Measurements from ENCODE around the gene ULBP1. TPM values are rescaled to one million over a fixed set of nuclear protein-coding genes. Genes with fewer than 3 reads are reported as not detected.

Gene ULBP1
- total RNA-seq, 1 experiment from 2014 or later: 1.6 TPM

GRCh38 chr6:149960488-149960887 is 3.3 kb upstream of the ULBP1 start:
- Histone ChIP-seq H4K8ac (replicated peaks; ENCODE audit: insufficient read length, low read depth, low read length) (no peak overlapping the region), H3K56ac (ENCODE audit: insufficient read length, low read depth, low read length) (no peak overlapping the region)

More at GRCh38 chr6:149960488-149960887, 3.3 kb upstream of the ULBP1 start:
- Mint-ChIP-seq H3K36me3 (ENCODE audit: insufficient read depth in 1 of 3, low read depth in 3 of 3) (peaks cover 0 to 4% (median 0%) of the 10 kb centered on the region in 3 experiments; a peak in 2 of 7 replicates), H3K27ac (no peak overlapping the region), H3K9me3 (peaks cover 0 to 2% of the 10 kb centered on the region in 2 experiments; a peak in 2 of 5 replicates), H3K4me1 (peaks cover 17 to 21% of the 10 kb centered on the region in 2 experiments), H3K27me3 (ENCODE audit: low read depth) (peaks cover 100% of the 10 kb centered on the region), H3K4me3 (no peak overlapping the region)
- Histone ChIP-seq H3K27me3 (ENCODE audit: insufficient read depth, low read length) (peaks cover 46% of the 10 kb centered on the region), H2BK120ac (ENCODE audit: low read depth, low read length, poor library complexity, severe bottlenecking) (no peak overlapping the region), H2BK5ac (ENCODE audit: insufficient read length, low read length) (no peak overlapping the region), H2BK20ac (ENCODE audit: low read depth, low read length, poor library complexity, severe bottlenecking) (no peak overlapping the region), H3K79me1 (ENCODE audit: insufficient read depth, low read depth, low read length, poor library complexity, severe bottlenecking) (no peaks in the 10 kb centered on the region), H3K14ac (ENCODE audit: insufficient read depth, low read length) (no peak overlapping the region), H3K23me2 (ENCODE audit: insufficient read length, low read depth, low read length, poor library complexity, severe bottlenecking) (peaks cover 14% of the 10 kb centered on the region), H3K27ac (ENCODE audit: insufficient read length, low read depth, low read length) (no peak overlapping the region), H3K23ac (ENCODE audit: insufficient read length, low read depth, low read length) (no peak overlapping the region), H3K4ac (ENCODE audit: low read depth, low read length) (no peak overlapping the region), H3K9ac (ENCODE audit: extremely low read depth, insufficient read length, low read length) (no peak overlapping the region), H2AFZ (ENCODE audit: low read length) (no peak overlapping the region), H3K4me2 (ENCODE audit: insufficient read depth, insufficient read length, low read length) (no peak overlapping the region), H4K5ac (ENCODE audit: insufficient read length, low read depth, low read length) (no peak overlapping the region), H4K91ac (ENCODE audit: insufficient read length, low read depth, low read length) (no peak overlapping the region), H3K79me2 (ENCODE audit: insufficient read depth, low read length) (no peaks in the 10 kb centered on the region), H3K18ac (ENCODE audit: insufficient read length, low read depth, low read length) (no peak overlapping the region), H4K20me1 (ENCODE audit: control insufficient read depth, insufficient read depth, insufficient read length) (no peaks in the 10 kb centered on the region), H2BK12ac (ENCODE audit: insufficient read length, low read depth, low read length) (peak overlapping the region; percentile 33), H2BK15ac (ENCODE audit: low read depth, low read length) (no peak overlapping the region), H3K9me3 (ENCODE audit: control insufficient read depth, low read depth, low read length) (no peaks in the 10 kb centered on the region), H3K4me1 (ENCODE audit: insufficient read depth, low read length) (0 out of 2 replicates have a peak, but pooled peaks cover 2% of the 10 kb centered on the region), H3T11ph (ENCODE audit: low read length) (no peak overlapping the region), H2AK5ac (ENCODE audit: insufficient read length, low read length) (no peak overlapping the region)
- TF ChIP-seq, protein P1, sequence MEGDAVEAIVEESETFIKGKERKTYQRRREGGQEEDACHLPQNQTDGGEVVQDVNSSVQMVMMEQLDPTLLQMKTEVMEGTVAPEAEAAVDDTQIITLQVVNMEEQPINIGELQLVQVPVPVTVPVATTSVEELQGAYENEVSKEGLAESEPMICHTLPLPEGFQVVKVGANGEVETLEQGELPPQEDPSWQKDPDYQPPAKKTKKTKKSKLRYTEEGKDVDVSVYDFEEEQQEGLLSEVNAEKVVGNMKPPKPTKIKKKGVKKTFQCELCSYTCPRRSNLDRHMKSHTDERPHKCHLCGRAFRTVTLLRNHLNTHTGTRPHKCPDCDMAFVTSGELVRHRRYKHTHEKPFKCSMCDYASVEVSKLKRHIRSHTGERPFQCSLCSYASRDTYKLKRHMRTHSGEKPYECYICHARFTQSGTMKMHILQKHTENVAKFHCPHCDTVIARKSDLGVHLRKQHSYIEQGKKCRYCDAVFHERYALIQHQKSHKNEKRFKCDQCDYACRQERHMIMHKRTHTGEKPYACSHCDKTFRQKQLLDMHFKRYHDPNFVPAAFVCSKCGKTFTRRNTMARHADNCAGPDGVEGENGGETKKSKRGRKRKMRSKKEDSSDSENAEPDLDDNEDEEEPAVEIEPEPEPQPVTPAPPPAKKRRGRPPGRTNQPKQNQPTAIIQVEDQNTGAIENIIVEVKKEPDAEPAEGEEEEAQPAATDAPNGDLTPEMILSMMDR (conservative IDR thresholded peaks at IDR 0.05): no peak
- no CpG with 5 or more reads among the region's 6 CpGs for WGBS (ENCODE audit: extremely low coverage, insufficient read length, low lambda C conversion rate)
- DNase-seq: no peak

All from H9 (cell line).